Activated T-cell treated with anti-CD3 and anti-CD28 coated beads, Interleukin-2, amount 50 U/mL, for 48 hours (primary cell): Measurements from ENCODE around the gene UNC5B.
"Not testable (repeated sequence)": the region's sequence is repeated elsewhere in the genome, so short reads cannot be mapped to it uniquely, and the experiment has no call there.

Source experiments
- DNase-seq, 2 experiments: peaks; one replicate each; pipeline ENCODE4 v3.0.0-alpha.2; 2020

UNC5B gene

GRCh38 chr10:71209731-71210541, 2.4 kb upstream of the UNC5B start:
- DNase-seq = no peak

GRCh38 chr10:71210542-71210871, 1.9 kb upstream of the UNC5B start:
- no peak for DNase-seq

GRCh38 chr10:71211053-71211452, 1.3 kb upstream of the UNC5B start:
- no peak for DNase-seq

GRCh38 chr10:71211775-71212317, 524 bp upstream of the UNC5B start:
- DNase-seq = no peak

- DNase-seq = peak; percentile 51 to 58
These were observed 804 bp downstream of the UNC5B start for GRCh38 chr10:71213127-71213621.

- DNase-seq = no peak
These were observed 1.5 kb downstream of the UNC5B start for GRCh38 chr10:71213761-71214440.

GRCh38 chr10:71214641-71215559, 2.5 kb downstream of the UNC5B start:
- DNase-seq = no peak

- no peak for DNase-seq
These were observed 4.0 kb downstream of the UNC5B start for GRCh38 chr10:71216363-71216695.

GRCh38 chr10:71216751-71217265, 4.4 kb downstream of the UNC5B start:
- DNase-seq = no peak

- DNase-seq = no peak
These were observed 5.1 kb downstream of the UNC5B start for GRCh38 chr10:71217266-71218045.

GRCh38 chr10:71218046-71218650, 5.8 kb downstream of the UNC5B start:
- no peak for DNase-seq

GRCh38 chr10:71218651-71219050, 6.3 kb downstream of the UNC5B start:
- DNase-seq = no peak

GRCh38 chr10:71219236-71219917, 7.0 kb downstream of the UNC5B start:
- DNase-seq = not testable (repeated sequence)

GRCh38 chr10:71219918-71220688, 7.7 kb downstream of the UNC5B start:
- DNase-seq = no peak

- no peak for DNase-seq
These were observed 8.5 kb downstream of the UNC5B start for GRCh38 chr10:71220689-71221540.

- no peak for DNase-seq
These were observed 9.3 kb downstream of the UNC5B start for GRCh38 chr10:71221586-71222202.

- DNase-seq = no peak
These were observed 10.4 kb downstream of the UNC5B start for GRCh38 chr10:71222601-71223346.
